ENCODE measurements around the gene SOX14.

Gene SOX14
- 0 reads per million in 2 experiments for total RNA-seq

GRCh38 chr3:137764001-137764433 is at the start of gene SOX14:
TSS of gene SOX14 (plus strand) at chr3:137764315. CDS start at chr3:137764785, 470 bp downstream.
- DNase-seq (ENCODE audit: low read depth), result no peak

- no peak for DNase-seq (ENCODE audit: low read depth)
These were observed 49.6 kb upstream of the SOX14 start for GRCh38 chr3:137714551-137714950.

GRCh38 chr3:137724240-137724639 is 39.9 kb upstream of the SOX14 start:
- no peak for DNase-seq (ENCODE audit: low read depth)

GRCh38 chr3:137737208-137737607 is 26.9 kb upstream of the SOX14 start:
- no peak for DNase-seq (ENCODE audit: low read depth)

- DNase-seq (ENCODE audit: low read depth), result no peak
These were observed 25.4 kb upstream of the SOX14 start for GRCh38 chr3:137738710-137739109.

GRCh38 chr3:137743608-137744007 is 20.5 kb upstream of the SOX14 start:
- DNase-seq (ENCODE audit: low read depth), result no peak

GRCh38 chr3:137746808-137747207 is 17.3 kb upstream of the SOX14 start:
- no peak for DNase-seq (ENCODE audit: low read depth)

GRCh38 chr3:137759505-137759904 is 4.6 kb upstream of the SOX14 start:
- DNase-seq (ENCODE audit: low read depth), result no peak

GRCh38 chr3:137760341-137761098 is 3.6 kb upstream of the SOX14 start:
- DNase-seq (ENCODE audit: low read depth), result no peak

GRCh38 chr3:137761099-137761562 is 3.0 kb upstream of the SOX14 start:
- DNase-seq (ENCODE audit: low read depth), result no peak

- no peak for DNase-seq (ENCODE audit: low read depth)
These were observed 2.3 kb upstream of the SOX14 start for GRCh38 chr3:137761563-137762503.

- DNase-seq (ENCODE audit: low read depth), result no peak
These were observed 1.2 kb upstream of the SOX14 start for GRCh38 chr3:137762674-137763593.

GRCh38 chr3:137763594-137763938 is 549 bp upstream of the SOX14 start:
- no peak for DNase-seq (ENCODE audit: low read depth)

GRCh38 chr3:137764563-137765309 is 621 bp downstream of the SOX14 start:
- no peak for DNase-seq (ENCODE audit: low read depth)

- DNase-seq (ENCODE audit: low read depth), result no peak
These were observed 1.4 kb downstream of the SOX14 start for GRCh38 chr3:137765310-137766033.

GRCh38 chr3:137766041-137766875 is 2.1 kb downstream of the SOX14 start:
- no peak for DNase-seq (ENCODE audit: low read depth)

GRCh38 chr3:137766876-137767537 is 2.9 kb downstream of the SOX14 start:
- DNase-seq (ENCODE audit: low read depth), result no peak

GRCh38 chr3:137767538-137768360 is 3.6 kb downstream of the SOX14 start:
- no peak for DNase-seq (ENCODE audit: low read depth)
